GM21737 (cell line): ENCODE results near the gene PDE6H.

Source experiments
- ATAC-seq: cut with Tn5 transposase; IDR thresholded peaks from one replicate; pipeline ENCODE4 v1.9.1; 2021; ENCODE audit warnings: mild to moderate bottlenecking, moderate library complexity; ENCODE audit not compliant: unreplicated experiment

The PDE6H gene

DNA sequence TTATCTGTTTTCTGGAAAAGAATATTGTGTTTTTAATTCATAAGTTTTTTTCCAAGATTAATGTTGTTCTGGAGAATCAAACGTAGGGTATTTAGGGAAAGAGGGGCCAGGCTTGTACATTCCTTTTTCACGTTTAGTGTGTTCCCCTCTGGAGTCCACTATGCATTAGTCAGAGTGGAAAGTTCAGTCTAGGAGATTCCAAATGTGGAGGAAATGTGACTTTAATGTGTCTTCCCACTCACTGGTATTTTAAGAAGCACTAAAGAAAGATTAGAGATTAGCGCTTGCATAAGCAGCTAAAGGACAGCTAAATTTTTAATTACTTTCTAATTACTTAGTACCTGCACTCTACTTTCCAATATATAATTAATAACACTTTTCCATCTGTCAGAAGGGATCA is 4.4 kb upstream of the PDE6H start:
- ATAC-seq, result no peak

DNA sequence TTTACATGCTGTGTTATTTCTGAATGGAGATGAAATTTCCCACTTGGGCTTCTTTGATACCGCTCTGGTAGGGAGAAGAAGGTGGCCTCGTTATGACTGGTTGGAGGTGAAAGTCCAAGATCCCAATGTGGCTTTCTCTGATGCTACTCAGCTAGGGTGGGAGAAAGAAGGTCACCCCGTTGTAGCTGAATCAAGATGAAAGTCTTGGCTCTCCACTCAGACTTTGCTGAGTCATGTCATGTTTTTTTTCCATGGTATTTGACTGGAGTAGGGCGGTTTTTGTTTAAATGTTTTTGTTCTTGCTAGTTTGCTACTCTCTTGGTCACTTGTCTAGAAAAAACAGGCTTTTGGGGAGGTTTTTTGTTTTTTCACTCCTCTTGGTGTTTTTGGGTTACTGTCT is 2.4 kb upstream of the PDE6H start:
- no peak for ATAC-seq

DNA sequence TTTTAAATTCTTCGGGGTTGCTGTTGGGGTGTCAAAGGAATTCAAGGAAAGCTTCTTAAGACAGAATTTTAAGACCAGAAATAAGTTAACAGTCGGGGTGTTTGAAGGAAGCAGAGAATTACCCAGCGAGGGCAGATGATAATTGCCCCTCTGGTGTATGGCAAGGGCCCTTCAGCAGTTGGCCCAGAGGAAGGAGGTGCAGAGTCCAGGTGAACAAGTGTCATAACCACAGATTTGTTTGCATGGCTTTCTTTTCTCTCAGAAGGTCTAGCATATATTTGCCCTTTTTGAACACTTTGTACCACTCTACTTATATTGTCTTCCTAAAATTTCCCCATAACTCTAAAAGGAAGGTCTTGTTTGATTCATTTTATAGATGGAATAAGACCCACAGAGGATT is 1.8 kb downstream of the PDE6H start:
- ATAC-seq, result no peak

DNA sequence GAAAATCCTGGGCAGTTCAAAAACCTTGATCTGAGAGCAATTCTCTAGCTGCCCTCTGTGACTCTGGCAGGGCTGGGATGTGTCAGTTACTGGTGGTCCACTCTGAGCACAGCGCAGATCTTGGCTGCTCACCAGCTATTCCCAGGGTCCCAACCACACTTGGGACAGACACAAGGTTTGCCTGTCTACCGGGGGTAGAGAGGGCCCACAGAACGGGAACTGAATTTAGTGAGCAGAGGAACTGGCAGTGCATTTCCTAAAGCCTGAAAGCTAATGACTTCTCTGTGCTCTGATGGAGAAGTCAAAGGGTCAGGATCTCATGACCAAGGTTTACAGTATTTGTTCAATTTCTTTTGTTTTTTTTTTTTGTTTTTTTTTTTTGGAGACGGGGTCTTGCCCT is 2.6 kb downstream of the PDE6H start:
- no peak for ATAC-seq

DNA sequence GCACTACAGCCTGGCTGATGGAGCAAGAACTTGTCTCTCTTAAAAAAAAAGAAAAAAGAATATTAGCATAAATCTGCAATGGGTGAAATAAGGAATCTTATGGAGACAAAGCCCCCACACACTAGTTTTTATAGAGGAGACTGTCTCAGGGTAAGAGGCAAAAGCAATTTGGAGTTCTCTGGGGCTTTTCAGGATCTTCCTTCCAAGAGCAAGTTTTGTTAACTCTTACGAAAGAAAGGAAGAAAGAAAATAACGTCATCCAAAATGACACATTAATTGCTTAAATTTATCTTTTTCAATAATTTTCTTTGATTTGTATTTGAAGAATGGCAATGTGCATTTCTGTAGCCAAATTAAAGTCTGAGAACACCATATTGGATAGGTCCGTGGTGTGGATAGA is 3.8 kb downstream of the PDE6H start:
- no peak for ATAC-seq

DNA sequence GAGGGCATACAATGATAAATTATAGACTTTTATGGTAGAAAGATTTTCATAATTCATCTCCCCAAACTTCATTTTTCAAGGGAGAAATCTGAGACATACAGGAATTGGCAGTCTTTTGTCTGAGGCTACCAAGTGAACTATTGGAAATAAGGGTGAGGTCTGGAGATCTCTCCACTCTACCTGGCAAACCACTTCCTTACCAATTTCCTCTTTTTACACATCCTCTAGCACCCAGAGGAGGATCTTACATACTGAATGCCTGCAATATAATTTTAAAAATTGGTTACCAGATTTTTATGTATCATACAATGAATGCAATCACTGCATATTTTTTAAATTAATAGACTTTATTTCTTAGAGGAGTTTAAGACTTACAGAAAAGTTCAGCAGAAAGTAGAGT is 6.6 kb downstream of the PDE6H start:
- ATAC-seq, result no peak

DNA sequence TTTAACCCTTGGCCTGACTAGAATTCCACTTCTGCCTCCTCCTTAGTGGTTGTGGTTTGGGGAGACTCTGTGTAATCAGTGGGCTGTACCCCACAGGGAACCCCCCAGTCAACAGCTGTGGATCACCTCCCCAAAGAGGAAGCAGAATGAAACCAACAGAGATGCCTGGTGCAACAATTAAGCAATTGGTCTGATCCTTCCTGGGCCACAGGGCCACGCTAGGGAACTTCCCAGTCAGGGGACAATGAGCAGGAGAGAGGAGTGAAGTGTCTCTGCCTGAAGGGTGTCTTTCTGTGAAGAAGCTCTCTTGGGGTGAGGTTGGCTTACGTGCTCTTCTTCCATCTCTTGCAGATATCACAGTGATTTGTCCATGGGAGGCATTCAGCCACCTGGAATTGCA is 8.2 kb downstream of the PDE6H start:
- ATAC-seq, result no peak

DNA sequence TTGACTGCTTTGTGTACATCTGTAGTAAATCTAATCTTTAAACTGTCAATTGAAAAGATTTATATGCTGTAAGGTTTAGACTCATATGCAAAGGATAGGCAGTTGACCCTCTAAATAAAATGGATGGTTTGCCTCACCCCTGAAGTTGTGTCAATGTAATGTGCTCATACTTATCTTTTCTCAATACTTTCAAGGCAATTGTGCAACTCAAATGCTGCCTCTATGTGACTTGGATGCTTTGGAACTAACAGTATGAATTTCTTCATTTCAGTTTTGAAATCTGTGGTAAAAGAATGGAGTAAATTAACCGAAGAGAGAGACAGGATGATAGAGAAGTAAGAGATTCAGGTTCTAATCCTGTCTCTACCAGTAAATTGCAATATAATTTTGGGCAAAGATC is 9.7 kb downstream of the PDE6H start:
- no peak for ATAC-seq

DNA sequence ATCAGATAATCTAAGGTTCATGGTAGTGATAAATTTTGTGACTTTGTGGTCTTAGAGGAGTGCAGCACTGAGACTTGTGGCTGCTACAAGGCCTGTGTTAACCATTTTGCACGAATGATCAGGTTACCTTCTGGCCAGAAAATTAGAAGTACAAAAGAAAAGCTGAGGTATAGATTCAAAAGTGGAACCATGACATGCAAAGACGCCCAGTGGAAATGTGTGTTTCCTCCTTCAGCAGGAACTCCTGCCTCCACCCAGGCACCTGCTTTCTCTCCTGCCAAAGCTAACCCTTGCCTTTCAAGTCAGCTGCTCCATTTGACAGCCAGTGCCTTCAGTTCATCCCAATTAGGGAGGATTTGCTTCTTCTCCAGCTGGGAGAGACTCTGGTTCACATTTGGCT is 10.1 kb downstream of the PDE6H start:
- no peak for ATAC-seq

DNA sequence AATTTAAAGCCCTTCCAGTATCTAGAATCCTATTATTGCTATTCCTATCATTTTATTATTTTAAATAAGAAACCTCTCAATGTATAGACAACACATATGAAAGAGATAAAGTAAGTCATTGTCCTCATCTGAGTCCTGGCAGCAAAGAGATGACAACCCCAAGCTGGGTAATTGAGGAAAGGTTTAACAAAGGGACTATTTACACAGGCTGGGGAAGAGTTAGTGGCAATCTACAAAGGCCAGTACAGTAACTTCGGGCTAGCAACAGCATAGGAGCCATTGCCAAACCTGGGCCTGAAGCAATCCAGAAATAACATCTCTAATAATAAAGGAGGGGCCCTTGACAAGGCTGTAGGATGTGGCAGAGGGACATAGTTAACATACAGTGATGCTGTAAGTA is 11.2 kb downstream of the PDE6H start:
- ATAC-seq, result no peak

DNA sequence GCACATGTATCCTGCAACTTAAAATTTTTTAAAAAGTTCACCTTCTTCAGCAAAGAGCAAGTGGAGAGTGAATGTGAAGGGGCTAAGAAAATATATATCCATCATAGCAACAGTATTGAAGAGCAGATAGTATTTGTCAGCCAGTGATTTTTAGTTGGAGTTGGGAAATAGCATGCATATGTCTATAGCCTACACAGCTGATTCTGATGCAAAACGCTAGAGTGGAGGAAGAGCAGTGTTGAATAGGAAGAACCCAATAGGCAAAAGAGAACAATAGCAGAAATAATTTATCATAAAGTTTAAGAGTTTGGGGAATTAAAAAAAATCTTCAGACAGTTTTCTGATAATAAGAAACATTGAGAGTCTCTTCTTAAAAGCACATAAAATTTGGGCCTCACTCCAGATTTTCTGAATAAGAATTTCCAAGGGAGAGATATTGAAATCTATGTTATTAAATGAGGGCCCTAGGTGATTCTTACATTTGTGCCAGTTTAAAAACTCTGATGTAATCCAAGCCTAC is 12.0 kb downstream of the PDE6H start:
- ATAC-seq, result no peak

DNA sequence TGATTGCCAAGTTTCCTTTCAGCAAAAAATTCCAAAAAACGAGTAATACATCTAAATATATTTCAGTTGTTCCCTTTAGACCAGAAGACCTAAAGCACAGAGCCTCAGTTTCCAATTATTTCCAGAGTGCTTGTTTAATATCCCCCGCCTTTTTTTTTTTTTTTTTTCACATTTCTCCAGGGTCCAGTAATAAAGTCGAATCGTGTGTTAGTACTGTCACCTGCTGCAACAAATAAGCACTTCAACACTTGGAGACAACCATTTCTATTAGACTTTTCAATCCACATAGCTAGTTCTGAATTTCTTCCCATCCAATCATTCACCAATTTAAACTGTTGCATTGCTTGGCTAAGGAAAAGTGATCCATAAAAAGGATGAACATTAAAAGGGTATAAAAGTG is 13.6 kb downstream of the PDE6H start:
- no peak for ATAC-seq

DNA sequence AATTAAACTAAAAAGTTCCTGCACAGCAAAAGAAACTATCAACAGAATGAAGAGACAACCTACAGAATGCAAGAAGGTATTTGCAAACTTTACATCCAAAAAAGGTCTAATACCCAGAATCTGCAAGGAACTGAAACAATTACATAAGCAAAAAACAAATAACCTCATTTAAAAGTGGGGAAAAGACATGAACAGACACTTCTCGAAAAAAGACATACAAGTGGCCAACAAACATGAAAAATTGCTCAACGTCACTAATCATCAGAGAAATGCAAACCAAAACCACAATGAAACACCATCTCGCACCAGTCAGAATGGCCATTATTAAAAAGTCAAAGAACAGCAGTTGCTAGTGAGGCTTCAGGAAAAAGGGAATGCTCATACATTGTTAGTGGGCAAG is 15.2 kb downstream of the PDE6H start:
- no peak for ATAC-seq

DNA sequence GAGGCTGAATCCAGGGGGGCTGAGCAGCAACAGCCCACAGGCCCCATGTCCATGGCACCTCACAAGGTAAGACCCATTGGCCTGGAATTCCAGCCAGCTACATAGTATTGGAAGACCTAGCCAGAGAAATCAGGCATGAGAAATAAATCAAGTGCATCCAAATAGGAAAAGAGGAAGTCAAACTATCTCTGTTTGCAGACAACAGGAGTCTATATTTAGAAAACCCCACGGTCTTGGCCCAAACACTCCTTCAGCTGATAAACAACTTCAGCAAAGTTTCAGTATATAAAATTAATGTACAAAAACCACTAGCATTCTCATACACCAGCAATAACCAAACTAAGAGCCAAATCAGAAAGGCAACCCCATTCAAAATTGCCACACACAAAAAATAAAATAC is 16.9 kb downstream of the PDE6H start:
- no peak for ATAC-seq

DNA sequence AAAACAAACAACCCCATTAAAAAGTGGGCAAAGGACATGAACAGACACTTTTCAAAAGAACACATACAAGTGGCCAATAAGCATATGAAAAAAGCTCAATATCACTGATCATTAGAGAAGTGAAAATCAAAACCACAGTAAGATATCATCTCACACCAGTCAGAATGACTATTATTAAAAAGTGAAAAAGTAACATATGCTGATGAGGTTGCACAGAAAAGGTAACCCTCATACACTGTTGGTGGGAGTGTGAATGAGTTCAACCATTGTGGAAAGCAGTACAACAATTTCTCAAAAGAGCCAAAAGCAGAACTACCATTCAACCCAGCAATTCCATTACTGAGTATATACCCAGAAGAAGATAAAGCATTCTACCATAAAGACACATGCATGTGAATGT is 18.2 kb downstream of the PDE6H start:
- no peak for ATAC-seq

DNA sequence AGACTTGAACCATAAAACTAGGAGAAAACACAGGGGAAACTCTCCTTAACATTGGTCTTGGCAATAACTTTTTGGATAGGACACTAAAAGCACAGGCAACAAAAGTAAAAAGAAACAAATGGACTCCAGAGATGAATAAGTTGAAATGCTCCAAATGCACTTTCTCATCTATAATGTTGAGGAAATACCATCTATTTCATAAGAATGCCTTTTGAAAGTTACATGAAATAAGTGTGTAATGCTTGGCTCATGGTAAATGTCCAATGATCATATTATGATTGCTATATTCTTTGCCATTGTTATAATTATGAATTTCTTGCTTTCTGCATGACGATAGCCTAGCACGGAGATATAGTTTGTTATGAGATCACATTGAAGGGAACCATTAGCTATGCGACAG is 19.8 kb downstream of the PDE6H start:
- ATAC-seq, result no peak

DNA sequence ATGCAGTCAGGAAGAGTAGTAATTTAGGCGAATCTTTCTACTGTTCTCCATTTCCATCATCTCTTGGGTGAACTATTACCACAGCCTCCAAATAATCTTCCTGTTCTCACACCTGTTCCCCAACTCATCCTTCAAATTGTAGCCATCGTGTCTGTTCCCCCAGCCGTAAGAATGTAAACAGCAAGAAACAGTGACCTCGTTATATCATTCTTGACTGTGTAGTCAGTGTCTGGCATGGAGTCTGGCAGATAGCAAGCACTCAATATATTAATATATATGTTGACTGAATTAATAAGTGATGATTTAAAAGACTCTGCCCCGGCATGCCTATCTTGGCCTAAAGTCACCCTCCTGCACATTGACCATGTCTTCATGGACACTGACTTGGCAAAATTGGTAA is 20.3 kb downstream of the PDE6H start:
- ATAC-seq, result no peak

DNA sequence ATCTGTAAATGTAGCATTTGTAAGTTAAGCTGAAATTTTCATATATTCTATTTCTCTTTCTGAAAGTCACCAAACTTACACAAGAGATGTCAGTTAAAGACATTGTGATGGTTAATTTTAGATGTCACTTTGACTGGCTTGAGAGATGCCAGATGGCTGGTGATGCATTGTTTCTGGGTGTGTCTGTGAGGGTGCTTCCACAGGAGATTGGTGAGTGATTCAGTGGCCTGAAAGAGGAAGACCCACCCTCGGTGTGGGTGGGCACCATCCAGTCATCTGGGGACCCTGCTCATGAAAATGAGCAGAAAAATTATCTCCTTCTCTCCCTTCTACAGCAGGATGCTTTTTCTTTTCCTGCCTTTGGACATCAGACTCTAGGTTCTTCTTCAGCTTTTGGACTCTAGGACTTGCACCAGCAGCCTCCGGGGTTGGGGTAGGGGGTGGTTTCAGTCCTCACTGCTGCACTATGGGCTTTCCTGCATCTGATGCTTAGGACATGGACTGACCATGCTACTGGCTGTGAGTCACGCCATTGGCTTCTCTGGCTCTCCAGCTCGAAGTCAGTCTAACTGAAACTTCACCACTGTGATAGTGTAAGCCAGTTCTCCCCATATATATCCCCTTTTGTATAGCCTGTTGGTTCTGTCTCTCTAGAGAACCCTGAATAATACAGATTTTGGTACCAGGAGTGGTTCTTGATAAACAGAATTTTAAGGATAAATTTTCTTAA is 20.9 kb downstream of the PDE6H start:
- ATAC-seq, result no peak

DNA sequence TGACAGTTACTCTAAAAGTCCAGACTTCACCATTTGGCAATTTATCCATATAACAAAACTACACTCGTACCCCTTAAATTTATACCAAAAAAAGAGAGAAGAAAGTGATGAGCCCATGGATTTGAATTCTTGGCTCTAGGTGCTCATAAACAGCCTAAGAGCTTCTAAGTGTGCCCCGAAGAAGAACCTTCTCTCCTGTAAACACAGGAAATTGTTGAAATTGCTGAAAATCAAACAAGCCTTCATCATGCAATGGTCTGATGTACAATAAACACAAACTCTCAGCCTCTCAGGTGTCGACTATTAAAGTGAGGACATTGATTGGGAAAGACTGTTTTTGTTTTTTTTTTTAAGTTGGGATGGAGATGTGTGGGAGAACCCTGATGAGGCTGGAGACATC is 21.8 kb downstream of the PDE6H start:
- no peak for ATAC-seq

DNA sequence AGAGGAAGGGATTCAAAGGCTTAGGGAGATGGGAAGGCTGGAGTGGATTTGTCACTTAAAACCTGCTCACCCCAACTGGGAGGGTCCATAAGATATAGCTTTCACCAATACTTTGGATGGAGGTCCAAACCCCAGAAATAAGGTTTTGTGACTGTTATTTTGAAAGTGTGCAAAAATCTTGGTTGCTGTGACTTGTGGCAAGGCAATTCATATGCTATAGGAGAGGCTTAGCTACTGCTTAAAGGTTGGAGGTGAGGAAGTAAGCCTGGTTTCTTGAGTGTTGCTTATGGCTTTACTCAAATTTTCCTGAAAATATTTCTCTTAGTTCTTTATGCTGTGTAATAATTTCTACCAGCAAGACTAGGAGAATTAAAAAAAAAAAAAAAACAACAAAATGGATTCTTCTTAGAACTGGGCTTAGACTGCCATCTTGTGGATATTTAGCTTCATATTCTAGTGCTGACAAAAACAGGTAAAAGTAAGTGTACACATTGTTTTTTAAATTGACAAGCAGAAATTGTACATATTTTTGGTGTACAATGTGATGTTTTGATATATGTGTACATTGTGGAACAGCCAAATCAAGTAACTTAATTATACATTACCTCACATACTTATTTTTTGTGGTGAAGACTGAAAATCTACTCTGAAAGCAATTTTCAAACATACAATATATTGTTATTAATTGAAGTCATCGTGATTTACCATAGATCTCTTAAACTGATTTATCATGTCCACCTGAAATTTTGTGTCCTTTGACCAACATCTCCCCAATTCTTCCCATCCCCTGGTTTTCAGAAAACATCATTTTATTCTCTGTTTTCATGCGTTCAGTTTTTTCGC is 23.0 kb downstream of the PDE6H start:
- no peak for ATAC-seq

DNA sequence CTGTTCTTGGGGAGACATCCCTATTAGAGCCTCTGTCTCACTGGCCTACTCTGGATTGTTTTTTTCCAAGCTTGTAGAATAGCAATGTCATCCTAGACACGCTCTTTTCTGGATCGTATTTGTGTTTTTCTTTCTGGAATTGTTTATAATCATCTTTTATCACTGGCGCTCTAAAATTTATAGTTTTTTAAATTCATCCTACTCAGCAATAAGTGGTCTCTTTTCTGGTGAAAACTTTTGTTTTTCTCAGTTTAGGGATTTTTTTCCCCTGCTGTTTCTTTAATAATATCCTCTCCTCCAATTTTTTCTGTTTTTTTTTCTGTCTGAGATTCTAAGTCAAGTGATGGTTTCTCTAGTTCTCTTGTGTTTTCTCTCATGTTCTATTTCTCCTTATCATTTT is 25.2 kb downstream of the PDE6H start:
- ATAC-seq, result no peak

DNA sequence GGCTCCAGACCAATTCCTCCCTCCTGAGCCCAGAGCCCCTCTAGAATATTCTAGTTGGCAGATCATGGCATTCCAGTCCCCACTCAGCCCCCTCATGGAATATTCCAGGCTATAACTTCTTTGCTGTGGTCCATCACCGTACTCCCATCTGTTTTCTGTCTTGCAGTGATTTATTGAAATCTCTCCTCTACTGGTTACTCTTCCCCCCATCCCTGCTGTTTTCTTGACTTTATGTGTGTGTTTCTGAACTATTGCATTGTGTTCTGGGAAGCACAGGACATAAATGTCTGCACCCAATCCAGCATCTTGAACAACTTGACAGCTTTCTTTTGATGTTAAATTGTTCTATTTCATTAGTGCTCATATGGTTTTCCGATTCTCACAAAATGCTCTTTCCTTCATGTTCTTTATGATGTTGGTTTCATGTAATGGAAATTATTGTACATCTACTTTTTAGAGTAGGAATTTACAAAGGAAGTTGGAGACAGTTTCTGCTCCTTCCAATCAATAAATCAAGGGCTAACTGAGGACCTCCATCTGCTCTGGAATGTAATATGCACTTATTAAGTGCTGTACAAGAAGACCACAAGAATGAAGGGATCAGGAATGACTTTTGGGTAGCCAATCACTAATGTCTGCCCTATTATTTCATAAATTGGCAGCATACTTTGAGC is 26.3 kb downstream of the PDE6H start:
- no peak for ATAC-seq
